GM12878 (cell line): ENCODE data around the gene SPOCD1.
"Not testable (repeated sequence)": the region's sequence is repeated elsewhere in the genome, so short reads cannot be mapped to it uniquely, and the experiment has no call there.

Source experiments
- BCL11A ChIP-seq: IDR thresholded peaks from 2 replicates; pipeline ENCODE4 v1.6.1; 2011; ENCODE audit warnings: low read depth, low read length
- CEBPB ChIP-seq, 2 experiments: fragments of 150-350 bp in 1 of 2; IDR thresholded peaks; 2 replicates each; pipeline ENCODE4 v1.6.1; 2012 to 2014; ENCODE audit warnings: low read depth in 2 of 2, low read length in 2 of 2, borderline replicate concordance in 1 of 2, inconsistent platforms in 1 of 2
- CHD1 ChIP-seq: IDR thresholded peaks from 2 replicates; pipeline ENCODE4 v1.6.1; 2012; ENCODE audit warnings: low read depth, low read length, improper control_type of control experiment
- CHD2 ChIP-seq: IDR thresholded peaks from 2 replicates; pipeline ENCODE4 v1.6.1; 2011; ENCODE audit warnings: low read depth, low read length, improper control_type of control experiment, borderline replicate concordance
- CTCF ChIP-seq, 3 experiments: IDR thresholded peaks in 2 of 3; conservative IDR thresholded peaks in 1 of 3; 2 replicates each; pipeline ENCODE4 v1.5.1; 2011; ENCODE audit warnings: low read depth in 3 of 3, low read length in 3 of 3, mild to moderate bottlenecking in 3 of 3, control low read depth in 2 of 3, moderate library complexity in 2 of 3, inconsistent platforms in 1 of 3, mixed read lengths in 1 of 3; ENCODE audit not compliant: control insufficient read depth in 2 of 3, insufficient read depth in 1 of 3; ENCODE audit errors: extremely low read depth in 1 of 3
- E2F4 ChIP-seq: IDR thresholded peaks from 2 replicates; pipeline ENCODE4 v1.6.1; 2012; ENCODE audit warnings: low read depth, low read length, improper control_type of control experiment
- E2F8 ChIP-seq: fragments of 450-650 bp; IDR thresholded peaks from 2 replicates; pipeline ENCODE4 v1.6.1; 2018; ENCODE audit warnings: mild to moderate bottlenecking, low read depth, moderate library complexity; ENCODE audit not compliant: partially characterized antibody
- EZH2 ChIP-seq: IDR thresholded peaks from 2 replicates; pipeline ENCODE4 v1.6.1; 2012; ENCODE audit warnings: low read depth, mild to moderate bottlenecking, control low read depth, inconsistent platforms, low read length, borderline replicate concordance; ENCODE audit not compliant: control insufficient read depth
- FOS ChIP-seq: IDR thresholded peaks from 3 replicates; pipeline ENCODE4 v1.6.1; 2011; ENCODE audit warnings: borderline replicate concordance; ENCODE audit not compliant: insufficient read length; ENCODE audit errors: extremely low read depth
- JUND ChIP-seq: IDR thresholded peaks from 2 replicates; pipeline ENCODE4 v1.6.1; 2012; ENCODE audit warnings: low read depth, mild to moderate bottlenecking, low read length, improper control_type of control experiment, moderate library complexity
- POLR2A ChIP-seq: IDR thresholded peaks from 2 replicates; pipeline ENCODE4 v1.6.1; 2011; ENCODE audit warnings: low read depth, mild to moderate bottlenecking, low read length
- SREBF2 ChIP-seq: IDR thresholded peaks from 2 replicates; pipeline ENCODE4 v1.6.1; 2012; ENCODE audit warnings: mild to moderate bottlenecking, low read length
- TCF7 ChIP-seq: IDR thresholded peaks from 2 replicates; pipeline ENCODE4 v1.6.1; 2014; ENCODE audit warnings: antibody characterized with exemption, borderline replicate concordance

GRCh38 chr1:31816947-31817346 lies 1.1 kb upstream of the SPOCD1 start:
- not testable (repeated sequence) for TF ChIP-seq CTCF (IDR thresholded peaks at IDR 0.05 in 2 of 3, conservative IDR thresholded peaks at IDR 0.05 in 1 of 3; ENCODE audit: control insufficient read depth in 2 of 3, extremely low read depth in 1 of 3, insufficient read depth in 1 of 3, low read depth in 3 of 3, low read length in 3 of 3); CHD1; E2F4; FOS; BCL11A; CHD2; E2F8; JUND; POLR2A; TCF7; CEBPB (IDR thresholded peaks at IDR 0.05; ENCODE audit: borderline replicate concordance in 1 of 2, low read depth in 2 of 2, low read length in 2 of 2); EZH2; SREBF2
